CD4-positive, alpha-beta T cell treated with Interleukin-6 at 100 ng/mL for 8 hours (primary cell): ENCODE measurements around the gene C1R.
"Not testable (repeated sequence)": the region's sequence is repeated elsewhere in the genome, so short reads cannot be mapped to it uniquely, and the experiment has no call there.

ENCODE experiments used
- DNase-seq: peaks from one replicate; pipeline ENCODE4 v3.0.0-alpha.2; 2020; ENCODE audit warnings: mixed read lengths, low spot score

C1R gene

GRCh38 chr12:7068240-7068993 is 23.8 kb downstream of the C1R start:
- no peak for DNase-seq

GRCh38 chr12:7067096-7067495 is 25.1 kb downstream of the C1R start:
- no peak for DNase-seq

DNA sequence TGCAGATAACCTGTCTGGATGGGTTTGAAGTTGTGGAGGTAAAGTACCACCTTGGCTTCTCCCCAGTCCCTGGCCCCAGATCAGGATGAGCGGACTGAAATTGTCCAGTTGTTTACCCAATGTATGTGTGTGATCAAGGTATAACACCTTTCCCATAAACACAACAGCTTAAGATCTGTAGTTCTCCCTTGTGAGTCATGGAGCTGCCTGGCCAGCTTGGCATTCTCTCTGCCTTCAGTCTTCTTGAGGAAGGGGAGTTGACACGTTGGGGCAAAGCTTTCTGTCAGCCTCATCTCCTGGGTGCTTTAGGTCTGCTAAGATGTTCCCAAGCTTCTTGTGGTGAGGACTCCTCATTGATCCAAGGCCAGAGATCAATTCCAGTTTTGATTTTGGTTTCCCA is 25.6 kb downstream of the C1R start:
- no peak for DNase-seq

DNA sequence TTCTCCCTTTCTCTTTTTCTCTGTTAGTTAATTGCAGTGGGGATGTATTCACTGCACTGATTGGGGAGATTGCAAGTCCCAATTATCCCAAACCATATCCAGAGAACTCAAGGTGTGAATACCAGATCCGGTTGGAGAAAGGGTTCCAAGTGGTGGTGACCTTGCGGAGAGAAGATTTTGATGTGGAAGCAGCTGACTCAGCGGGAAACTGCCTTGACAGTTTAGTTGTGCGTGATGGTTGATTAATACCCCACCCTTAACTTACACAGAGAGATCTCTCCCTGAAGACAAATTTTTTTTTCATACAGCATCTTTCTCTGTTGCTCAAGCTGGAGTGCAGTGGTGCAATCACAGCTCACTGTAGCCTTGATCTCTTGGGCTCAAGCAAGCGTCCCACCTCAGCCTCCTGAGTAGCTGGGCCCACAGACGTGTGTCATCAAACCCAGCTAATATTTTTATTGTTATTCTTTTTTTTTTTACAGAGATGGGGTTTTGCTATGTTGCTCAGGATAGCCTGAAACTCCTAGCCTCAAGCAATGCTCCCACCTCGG is 27.1 kb downstream of the C1R start:
- DNase-seq = no peak

- no peak for DNase-seq
These were observed 27.7 kb downstream of the C1R start for GRCh38 chr12:7064516-7064915.

DNA sequence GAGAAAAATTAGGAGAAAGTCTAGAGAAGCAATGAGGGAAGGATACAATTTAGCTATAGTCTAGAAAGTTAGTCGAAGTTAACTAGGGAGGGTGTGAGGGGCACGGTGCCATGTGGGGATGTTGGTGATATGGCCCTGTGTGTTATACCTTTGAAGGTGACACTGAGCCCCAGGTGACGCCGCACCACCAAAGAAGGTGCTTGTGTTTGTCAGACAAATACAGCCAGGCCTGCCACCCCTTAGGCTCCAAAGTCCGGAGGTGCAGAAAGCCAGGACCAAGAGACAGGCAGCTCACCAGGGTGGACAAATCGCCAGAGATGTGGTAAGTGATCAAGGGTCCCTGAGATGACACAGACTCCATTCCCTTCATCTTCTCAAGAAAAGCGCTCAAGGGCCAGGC is 30.6 kb downstream of the C1R start:
- no peak for DNase-seq

DNA sequence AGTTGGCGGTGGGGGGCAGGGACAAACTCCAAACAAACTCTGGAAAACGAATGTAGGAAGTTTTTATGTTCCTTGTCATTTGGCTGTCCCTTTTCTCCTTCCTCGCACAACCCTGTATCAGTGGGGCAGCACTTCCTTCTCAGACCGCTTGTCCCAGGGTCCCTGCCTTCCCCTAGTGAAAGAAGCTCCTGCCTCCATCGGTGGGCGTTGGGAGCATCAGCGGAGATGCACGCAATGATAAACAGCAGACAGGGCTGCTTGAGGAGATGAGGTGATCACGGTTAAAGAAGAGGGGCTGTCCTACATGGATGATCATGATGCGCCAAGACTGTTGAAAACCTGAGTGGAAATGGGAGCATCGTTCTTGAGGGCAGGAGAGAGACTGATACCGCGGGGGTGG is 31.1 kb downstream of the C1R start:
- no peak for DNase-seq

DNA sequence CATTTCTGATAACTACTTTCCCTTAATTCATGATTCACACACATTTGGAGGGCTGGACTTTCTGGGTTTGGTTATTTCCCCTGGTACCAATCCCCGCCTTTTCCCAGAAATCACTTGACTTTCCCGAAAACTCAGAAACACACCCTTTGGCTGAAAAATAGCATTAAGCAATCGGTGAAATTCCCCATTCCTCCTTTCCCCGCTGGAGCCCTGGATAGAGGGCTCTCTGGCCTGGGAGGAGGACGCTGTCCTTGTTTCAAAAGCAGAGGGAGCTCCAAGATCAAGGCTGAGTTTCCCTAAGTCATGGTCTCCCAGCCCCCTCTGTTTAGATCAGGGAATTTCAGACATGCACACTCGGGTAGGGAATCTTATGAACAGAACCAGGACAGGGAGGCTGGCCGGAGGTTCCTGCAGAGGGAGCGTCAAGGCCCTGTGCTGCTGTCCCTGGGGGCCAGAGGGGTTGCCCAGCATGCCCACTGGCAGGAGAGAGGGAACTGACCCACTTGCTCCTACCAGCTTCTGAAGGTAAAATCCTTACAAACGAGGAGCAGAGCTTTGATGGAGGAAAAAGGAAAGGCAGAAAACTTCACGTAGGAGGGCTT is 31.8 kb downstream of the C1R start, which contains the start of gene C1S:
C1S (plus strand) TSS at position 366 of the 602 bp plus-strand sequence. CDS start 1,195 bp downstream, outside the sequence.
- no peak for DNase-seq

GRCh38 chr12:7059780-7060179 is 32.5 kb downstream of the C1R start:
- no peak for DNase-seq

DNA sequence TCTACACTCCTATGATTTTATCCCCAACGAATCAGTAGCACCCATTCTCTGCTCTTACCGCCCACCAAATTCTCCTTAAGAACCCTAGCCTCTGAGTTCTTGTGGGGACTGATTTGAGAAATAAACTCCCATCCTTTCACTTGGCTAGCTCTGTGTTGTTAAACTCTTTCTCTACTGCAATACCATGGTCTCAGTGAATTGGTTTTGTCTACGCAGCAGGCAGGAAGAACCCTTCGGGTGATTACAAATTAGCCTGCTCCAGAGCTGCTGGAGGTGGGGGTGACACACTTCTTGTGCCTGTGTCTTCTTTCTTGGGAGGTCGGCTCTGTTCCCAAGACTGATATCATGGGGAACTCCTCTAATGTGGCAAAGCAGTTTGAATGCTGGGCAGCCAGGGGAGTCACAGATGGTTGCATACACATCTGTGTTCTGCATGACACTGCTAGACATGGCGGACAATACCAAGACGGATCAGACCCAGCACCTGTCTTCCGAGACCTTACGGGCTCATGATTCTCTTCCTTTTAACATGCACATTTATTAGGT is 33.3 kb downstream of the C1R start:
- no peak for DNase-seq

GRCh38 chr12:7058163-7058845 is 33.9 kb downstream of the C1R start:
- DNase-seq = no peak

- DNase-seq = not testable (repeated sequence)
These were observed 36.5 kb downstream of the C1R start for GRCh38 chr12:7055736-7056135.

GRCh38 chr12:7054925-7055324 is 37.3 kb downstream of the C1R start:
- DNase-seq = no peak

GRCh38 chr12:7049973-7050372 is 42.3 kb downstream of the C1R start:
- not testable (repeated sequence) for DNase-seq

DNA sequence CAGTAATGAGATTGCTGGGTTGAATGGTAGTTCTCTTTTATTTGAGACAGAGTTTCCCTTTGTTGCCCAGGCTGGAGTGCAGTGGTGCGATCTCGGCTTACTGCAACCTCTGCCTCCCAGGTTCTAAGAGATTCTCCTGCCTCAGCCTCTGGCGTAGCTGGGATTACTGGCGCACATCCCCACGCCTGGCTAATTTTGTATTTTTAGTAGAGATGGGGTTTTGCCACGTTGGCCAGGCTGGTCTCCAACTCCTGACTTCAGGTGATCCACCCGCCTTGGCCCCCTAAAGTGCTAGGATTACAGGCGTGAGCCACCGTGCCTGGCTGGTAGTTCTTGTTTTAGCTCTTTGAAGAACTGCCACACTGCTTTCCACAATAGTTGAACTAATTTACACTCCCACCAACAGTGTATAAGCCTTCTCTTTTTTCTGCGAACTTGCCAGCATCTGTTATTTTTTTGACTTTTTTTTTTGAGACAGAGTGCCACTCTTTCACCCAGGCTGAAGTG is 42.7 kb downstream of the C1R start:
- DNase-seq = not testable (repeated sequence)

GRCh38 chr12:7047306-7047705 is 44.9 kb downstream of the C1R start:
- DNase-seq = no peak

GRCh38 chr12:7046383-7047105 is 45.7 kb downstream of the C1R start:
- DNase-seq = no peak

GRCh38 chr12:7045913-7046312 is 46.3 kb downstream of the C1R start:
- no peak for DNase-seq

- DNase-seq = no peak
These were observed 49.4 kb downstream of the C1R start for GRCh38 chr12:7042842-7043241.

GRCh38 chr12:7039403-7039802 is 52.8 kb downstream of the C1R start:
- no peak for DNase-seq

DNA sequence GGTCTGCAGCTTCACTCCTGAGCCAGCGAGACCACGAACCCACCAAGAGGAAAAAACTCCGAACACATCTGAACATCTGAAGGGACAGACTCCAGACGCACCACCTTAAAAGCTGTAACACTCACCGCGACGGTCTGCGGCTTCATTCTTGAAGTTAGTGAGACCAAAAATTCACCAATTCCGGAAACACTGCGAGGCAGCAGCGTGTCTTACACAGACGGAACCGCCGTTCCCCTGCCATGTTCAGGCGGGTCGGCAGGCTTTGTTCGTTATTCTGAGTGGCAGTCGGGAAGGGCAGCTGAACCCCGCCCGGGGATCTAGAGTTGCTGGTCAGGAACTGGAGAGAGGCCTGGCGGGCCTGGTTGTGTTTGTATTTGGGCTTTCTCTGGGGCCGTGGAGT is 53.7 kb downstream of the C1R start:
- no peak for DNase-seq

GRCh38 chr12:7037411-7037810 is 54.8 kb downstream of the C1R start:
- not testable (repeated sequence) for DNase-seq
